SK-N-SH (cell line): ENCODE measurements around the gene POLN.

Source experiments
- CHD2 ChIP-seq: fragments of 150-350 bp; IDR thresholded peaks from 2 replicates; pipeline ENCODE4 v1.6.1; 2018; ENCODE audit warnings: low read length; ENCODE audit not compliant: partially characterized antibody
- NRF1 ChIP-seq: IDR thresholded peaks from 2 replicates; pipeline ENCODE4 v1.6.1; 2012; ENCODE audit warnings: low read depth, mild to moderate bottlenecking, low read length
- POLR2AphosphoS5 ChIP-seq: IDR thresholded peaks from 2 replicates; pipeline ENCODE4 v1.6.1; 2012; ENCODE audit warnings: low read depth, low read length

- no peak for TF ChIP-seq POLR2AphosphoS5
- no peak for TF ChIP-seq CHD2
- no peak for TF ChIP-seq NRF1
Observed at GRCh38 chr4:2060611-2061185, 181.2 kb downstream of the POLN start.
